C4-2B (cell line): ENCODE measurements around the gene MICAL3.

Experiments used
- ZFX ChIP-seq: fragments of 450-650 bp; IDR thresholded peaks from 2 replicates; pipeline ENCODE4 v1.6.1; 2017
- TF ChIP-seq, protein P1 (sequence below): fragments of 450-650 bp; conservative IDR thresholded peaks from 2 replicates; pipeline ENCODE4 v1.5.1; 2017; ENCODE audit warnings: mild to moderate bottlenecking

DNA sequence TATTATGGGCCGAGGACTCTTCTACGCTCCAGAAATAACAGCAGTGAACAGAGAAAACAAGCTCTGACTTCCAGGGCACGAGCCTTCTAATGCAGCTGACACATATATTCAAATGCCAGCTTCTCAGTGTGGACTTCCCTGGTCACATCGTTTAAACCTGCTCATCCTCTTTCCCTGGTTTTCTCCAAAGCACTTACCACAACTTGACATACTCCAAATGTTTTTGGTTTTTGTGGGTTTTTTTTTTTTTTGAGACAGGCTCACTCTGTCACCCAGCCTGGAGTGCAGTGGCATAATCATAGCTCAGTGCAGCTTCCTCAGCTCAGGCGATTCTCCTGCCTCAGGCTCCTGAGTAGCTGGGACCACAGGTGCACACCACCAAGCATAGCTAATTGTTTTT, 105.5 kb downstream of the MICAL3 start:
- TF ChIP-seq, protein P1, sequence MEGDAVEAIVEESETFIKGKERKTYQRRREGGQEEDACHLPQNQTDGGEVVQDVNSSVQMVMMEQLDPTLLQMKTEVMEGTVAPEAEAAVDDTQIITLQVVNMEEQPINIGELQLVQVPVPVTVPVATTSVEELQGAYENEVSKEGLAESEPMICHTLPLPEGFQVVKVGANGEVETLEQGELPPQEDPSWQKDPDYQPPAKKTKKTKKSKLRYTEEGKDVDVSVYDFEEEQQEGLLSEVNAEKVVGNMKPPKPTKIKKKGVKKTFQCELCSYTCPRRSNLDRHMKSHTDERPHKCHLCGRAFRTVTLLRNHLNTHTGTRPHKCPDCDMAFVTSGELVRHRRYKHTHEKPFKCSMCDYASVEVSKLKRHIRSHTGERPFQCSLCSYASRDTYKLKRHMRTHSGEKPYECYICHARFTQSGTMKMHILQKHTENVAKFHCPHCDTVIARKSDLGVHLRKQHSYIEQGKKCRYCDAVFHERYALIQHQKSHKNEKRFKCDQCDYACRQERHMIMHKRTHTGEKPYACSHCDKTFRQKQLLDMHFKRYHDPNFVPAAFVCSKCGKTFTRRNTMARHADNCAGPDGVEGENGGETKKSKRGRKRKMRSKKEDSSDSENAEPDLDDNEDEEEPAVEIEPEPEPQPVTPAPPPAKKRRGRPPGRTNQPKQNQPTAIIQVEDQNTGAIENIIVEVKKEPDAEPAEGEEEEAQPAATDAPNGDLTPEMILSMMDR, result no peak
- no peak for TF ChIP-seq ZFX
